Measurements from ENCODE around the gene CFAP251. TPM values are rescaled to one million over a fixed set of nuclear protein-coding genes. Genes with fewer than 3 reads are reported as not detected.

Gene CFAP251
- total RNA-seq, 4 donors from 2014 or later = 0.41 to 1.7 TPM; not detected in 2

- Histone ChIP-seq H3K27ac (no peak overlapping the region), H3K4me3 (no peak overlapping the region), H3K9me3 (no peaks in the 10 kb centered on the region), H3K36me3 (peaks cover 0 to 66% (median 24%) of the 10 kb centered on the region in 4 donors), H3K4me1 (peaks cover 0 to under 1% (median 0%) of the 10 kb centered on the region in 4 donors), H3K27me3 (no peaks in the 10 kb centered on the region)
- WGBS, 2 donors (ENCODE audit: low coverage in 1 of 2) = 93% methylated on average over 14 of the region's 14 CpGs; no CpG with 5 or more reads in 1 of the 2 donors
- intact Hi-C loops (cut with DNase I; ENCODE audit: low total_unique reads) (no loop called here), in situ Hi-C loops (cut with MboI; ENCODE audit: low pct_ligation_motif_present in 1 of 4, low pct_unique_long_range_greater_than_20kb in 1 of 4, low sequenced_read_pairs in 3 of 4) (no loop called here)
- no peak for DNase-seq
- TF ChIP-seq POLR2AphosphoS5 (IDR thresholded peaks at IDR 0.05) (no peak), CTCF (IDR thresholded peaks at IDR 0.05) (no peak), EP300 (IDR thresholded peaks at IDR 0.05; ENCODE audit: low read depth) (no peak), POLR2A (IDR thresholded peaks at IDR 0.05) (no peak)
Measured at GRCh38 chr12:121899590-121899989, 18.8 kb upstream of the CFAP251 start.

GRCh38 chr12:121903202-121903601 lies 15.2 kb upstream of the CFAP251 start:
- no peak overlapping the region for H3K27ac ChIP-seq
- no peaks in the 10 kb centered on the region for H3K9me3 ChIP-seq
- no peak for DNase-seq
- in situ Hi-C loops (cut with MboI; ENCODE audit: low pct_ligation_motif_present in 1 of 4, low pct_unique_long_range_greater_than_20kb in 1 of 4, low sequenced_read_pairs in 3 of 4) (loop anchor here in 1 of 4 donors (25.0 kb wide), 1 partner anchor 284 kb away; the partner anchor contains the start of gene LRRC43), intact Hi-C loops (cut with DNase I; ENCODE audit: low total_unique reads) (no loop called here)
- 95% methylated on average over 2 of the region's 2 CpGs; no CpG with 5 or more reads in 1 of the 2 donors for WGBS, 2 donors (ENCODE audit: low coverage in 1 of 2)
- TF ChIP-seq POLR2AphosphoS5 (IDR thresholded peaks at IDR 0.05) = no peak
- no peak for TF ChIP-seq CTCF (IDR thresholded peaks at IDR 0.05)
- TF ChIP-seq EP300 (IDR thresholded peaks at IDR 0.05; ENCODE audit: low read depth) = no peak
- no peak for TF ChIP-seq POLR2A (IDR thresholded peaks at IDR 0.05)
- no peaks in the 10 kb centered on the region for H3K27me3 ChIP-seq
- no peak overlapping the region for H3K4me3 ChIP-seq
- H3K36me3 ChIP-seq = peaks cover 0 to 61% (median 24%) of the 10 kb centered on the region in 4 donors
- H3K4me1 ChIP-seq = no peaks in the 10 kb centered on the region

- intact Hi-C loops (cut with DNase I; ENCODE audit: low total_unique reads) = no loop called here
- in situ Hi-C loops (cut with MboI; ENCODE audit: low pct_ligation_motif_present in 1 of 4, low pct_unique_long_range_greater_than_20kb in 1 of 4, low sequenced_read_pairs in 3 of 4) = loop anchor here in 1 of 4 donors (25.0 kb wide), 1 partner anchor 282 kb away; the partner anchor contains the start of gene LRRC43
- Histone ChIP-seq H3K27me3 (no peaks in the 10 kb centered on the region), H3K4me1 (no peaks in the 10 kb centered on the region), H3K27ac (no peak overlapping the region), H3K4me3 (no peak overlapping the region), H3K9me3 (no peaks in the 10 kb centered on the region), H3K36me3 (peaks cover 0 to 57% (median 22%) of the 10 kb centered on the region in 4 donors)
- 82 to 83% methylated on average over 1 to 4 of the region's 4 CpGs for WGBS, 2 donors (ENCODE audit: low coverage in 1 of 2)
- no peak for DNase-seq
- TF ChIP-seq POLR2AphosphoS5 (IDR thresholded peaks at IDR 0.05) (no peak), POLR2A (IDR thresholded peaks at IDR 0.05) (no peak), EP300 (IDR thresholded peaks at IDR 0.05; ENCODE audit: low read depth) (no peak), CTCF (IDR thresholded peaks at IDR 0.05) (no peak)
Measured at GRCh38 chr12:121905746-121906145, 12.6 kb upstream of the CFAP251 start.

GRCh38 chr12:121908702-121909101 lies 9.7 kb upstream of the CFAP251 start:
- H3K4me3 ChIP-seq = no peak overlapping the region
- intact Hi-C loops (cut with DNase I; ENCODE audit: low total_unique reads) = no loop called here
- H3K36me3 ChIP-seq = peaks cover 0 to 39% (median 19%) of the 10 kb centered on the region in 4 donors
- no peak for DNase-seq
- no peaks in the 10 kb centered on the region for H3K9me3 ChIP-seq
- H3K27me3 ChIP-seq = no peaks in the 10 kb centered on the region
- no peaks in the 10 kb centered on the region for H3K4me1 ChIP-seq
- in situ Hi-C loops (cut with MboI; ENCODE audit: low pct_ligation_motif_present in 1 of 4, low pct_unique_long_range_greater_than_20kb in 1 of 4, low sequenced_read_pairs in 3 of 4) = loop anchor here in 1 of 4 donors (25.0 kb wide), 1 partner anchor 279 kb away; the partner anchor contains the start of gene LRRC43
- 63 to 71% methylated on average over 1 to 2 of the region's 2 CpGs for WGBS, 2 donors (ENCODE audit: low coverage in 1 of 2)
- H3K27ac ChIP-seq = no peak overlapping the region
- TF ChIP-seq CTCF (IDR thresholded peaks at IDR 0.05) (no peak), EP300 (IDR thresholded peaks at IDR 0.05; ENCODE audit: low read depth) (no peak), POLR2A (IDR thresholded peaks at IDR 0.05) (no peak), POLR2AphosphoS5 (IDR thresholded peaks at IDR 0.05) (no peak)

Data from transverse colon (tissue), 4 donors.